ENCODE data around the gene RBP5.

RBP5 gene

DNA sequence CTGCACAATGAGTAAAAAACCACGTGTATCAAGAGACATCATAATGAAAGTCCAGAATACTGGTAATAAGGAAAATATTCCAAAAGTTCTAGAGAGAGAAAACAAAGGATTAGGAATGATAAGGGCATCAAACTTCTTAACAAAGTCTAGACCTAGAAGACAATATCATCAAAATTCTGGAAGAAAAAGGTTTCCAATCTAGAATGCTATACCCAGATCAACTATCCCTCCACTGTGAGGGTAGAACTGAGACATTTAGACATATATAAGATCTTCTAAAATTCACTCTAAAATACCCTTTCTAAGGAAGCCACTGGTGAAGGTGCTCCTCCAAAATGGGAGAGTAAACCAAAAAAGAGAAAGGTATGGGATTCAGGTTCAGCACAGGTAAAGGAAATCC lies 22.6 kb downstream of the RBP5 start:
- no peak for DNase-seq (ENCODE audit: low read depth)
- TF ChIP-seq, protein P1, sequence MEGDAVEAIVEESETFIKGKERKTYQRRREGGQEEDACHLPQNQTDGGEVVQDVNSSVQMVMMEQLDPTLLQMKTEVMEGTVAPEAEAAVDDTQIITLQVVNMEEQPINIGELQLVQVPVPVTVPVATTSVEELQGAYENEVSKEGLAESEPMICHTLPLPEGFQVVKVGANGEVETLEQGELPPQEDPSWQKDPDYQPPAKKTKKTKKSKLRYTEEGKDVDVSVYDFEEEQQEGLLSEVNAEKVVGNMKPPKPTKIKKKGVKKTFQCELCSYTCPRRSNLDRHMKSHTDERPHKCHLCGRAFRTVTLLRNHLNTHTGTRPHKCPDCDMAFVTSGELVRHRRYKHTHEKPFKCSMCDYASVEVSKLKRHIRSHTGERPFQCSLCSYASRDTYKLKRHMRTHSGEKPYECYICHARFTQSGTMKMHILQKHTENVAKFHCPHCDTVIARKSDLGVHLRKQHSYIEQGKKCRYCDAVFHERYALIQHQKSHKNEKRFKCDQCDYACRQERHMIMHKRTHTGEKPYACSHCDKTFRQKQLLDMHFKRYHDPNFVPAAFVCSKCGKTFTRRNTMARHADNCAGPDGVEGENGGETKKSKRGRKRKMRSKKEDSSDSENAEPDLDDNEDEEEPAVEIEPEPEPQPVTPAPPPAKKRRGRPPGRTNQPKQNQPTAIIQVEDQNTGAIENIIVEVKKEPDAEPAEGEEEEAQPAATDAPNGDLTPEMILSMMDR (IDR thresholded peaks at IDR 0.05; ENCODE audit: insufficient read depth, low read depth, low read length, missing control alignments): no peak
- H3K4me3 ChIP-seq (ENCODE audit: low read length): no peak overlapping the region

DNA sequence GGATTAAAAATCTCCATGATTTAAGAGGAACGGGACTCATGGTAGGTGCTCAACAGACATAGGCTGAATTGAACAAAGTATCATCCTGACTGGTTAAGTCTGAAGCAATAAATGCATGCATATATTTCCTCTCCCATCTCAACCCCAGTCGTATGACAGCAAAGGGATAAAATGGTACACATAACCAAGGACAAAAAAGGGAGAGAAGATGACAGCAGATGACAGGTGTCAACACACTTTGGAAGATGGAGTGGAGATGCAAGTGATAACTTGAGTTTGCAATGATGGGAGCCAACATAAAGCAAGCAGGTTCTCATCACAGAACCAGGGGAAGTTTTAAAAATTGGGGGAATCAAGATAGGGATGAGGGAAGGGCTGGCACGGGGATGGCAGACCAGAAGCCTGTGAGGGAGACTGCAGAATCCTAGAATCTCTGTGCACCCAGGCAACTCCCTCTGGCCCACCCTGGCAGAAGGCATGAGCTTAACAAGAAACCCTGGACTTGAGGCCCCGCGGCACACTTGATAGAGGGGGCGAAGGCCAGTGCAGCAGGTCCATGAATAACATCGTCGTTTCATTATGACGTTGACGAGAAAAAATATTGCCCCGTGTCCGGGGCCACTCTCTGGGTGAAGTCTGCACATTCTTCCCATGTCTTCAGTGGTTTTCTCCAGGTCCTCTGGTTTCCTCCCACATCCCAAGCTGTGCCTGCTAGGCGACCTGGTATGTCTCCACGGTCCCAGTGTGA lies 24.7 kb downstream of the RBP5 start:
- TF ChIP-seq, protein P1 (IDR thresholded peaks at IDR 0.05; ENCODE audit: insufficient read depth, low read depth, low read length, missing control alignments): no peak
- no peak for DNase-seq (ENCODE audit: low read depth)
- no peak overlapping the region for H3K4me3 ChIP-seq (ENCODE audit: low read length)

DNA sequence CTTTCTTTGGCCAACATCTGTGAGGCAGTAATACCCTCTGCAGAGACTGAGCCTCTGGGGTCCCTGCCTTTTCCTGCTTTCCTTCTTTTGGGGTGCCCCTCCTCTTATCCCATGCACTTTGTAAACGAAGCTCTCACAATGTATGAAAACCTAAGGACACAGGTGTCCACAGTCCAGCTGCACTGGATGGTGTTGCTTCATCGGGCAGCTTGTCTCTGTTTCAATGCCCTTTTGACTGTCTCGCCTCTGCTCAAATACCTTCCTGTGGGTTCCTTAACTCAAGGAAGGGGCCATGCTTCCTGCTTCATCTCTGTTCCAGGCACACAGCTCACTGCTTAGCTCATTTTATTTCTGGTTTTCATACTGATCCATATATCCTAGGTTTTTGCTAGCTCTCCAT lies 26.1 kb downstream of the RBP5 start:
- no peak for DNase-seq (ENCODE audit: low read depth)
- TF ChIP-seq, protein P1 (IDR thresholded peaks at IDR 0.05; ENCODE audit: insufficient read depth, low read depth, low read length, missing control alignments): no peak
- H3K4me3 ChIP-seq (ENCODE audit: low read length): no peak overlapping the region

DNA sequence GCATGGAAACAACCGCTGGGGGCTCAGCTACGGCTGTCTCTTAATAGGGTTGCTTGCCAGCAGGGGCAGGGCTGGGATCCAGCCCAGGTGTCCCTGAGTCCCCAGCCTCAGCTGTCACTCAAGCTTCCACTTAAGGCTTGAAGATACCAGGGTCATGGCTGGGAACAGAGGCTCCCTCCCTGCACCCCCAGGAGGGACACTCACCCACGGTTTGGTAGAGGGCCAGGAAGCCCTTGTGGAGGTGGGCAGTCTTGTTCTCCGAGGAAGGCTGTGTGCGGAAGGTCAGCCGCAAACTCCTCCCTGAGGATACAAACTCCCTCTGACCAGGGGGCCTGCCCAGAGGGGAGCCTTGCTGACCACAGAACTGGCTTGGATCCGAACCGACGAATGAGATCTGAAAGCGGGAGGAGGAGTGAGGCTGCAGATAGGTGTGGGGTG lies 27.0 kb downstream of the RBP5 start:
- TF ChIP-seq, protein P1 (IDR thresholded peaks at IDR 0.05; ENCODE audit: insufficient read depth, low read depth, low read length, missing control alignments): no peak
- no peak overlapping the region for H3K4me3 ChIP-seq (ENCODE audit: low read length)

DNA sequence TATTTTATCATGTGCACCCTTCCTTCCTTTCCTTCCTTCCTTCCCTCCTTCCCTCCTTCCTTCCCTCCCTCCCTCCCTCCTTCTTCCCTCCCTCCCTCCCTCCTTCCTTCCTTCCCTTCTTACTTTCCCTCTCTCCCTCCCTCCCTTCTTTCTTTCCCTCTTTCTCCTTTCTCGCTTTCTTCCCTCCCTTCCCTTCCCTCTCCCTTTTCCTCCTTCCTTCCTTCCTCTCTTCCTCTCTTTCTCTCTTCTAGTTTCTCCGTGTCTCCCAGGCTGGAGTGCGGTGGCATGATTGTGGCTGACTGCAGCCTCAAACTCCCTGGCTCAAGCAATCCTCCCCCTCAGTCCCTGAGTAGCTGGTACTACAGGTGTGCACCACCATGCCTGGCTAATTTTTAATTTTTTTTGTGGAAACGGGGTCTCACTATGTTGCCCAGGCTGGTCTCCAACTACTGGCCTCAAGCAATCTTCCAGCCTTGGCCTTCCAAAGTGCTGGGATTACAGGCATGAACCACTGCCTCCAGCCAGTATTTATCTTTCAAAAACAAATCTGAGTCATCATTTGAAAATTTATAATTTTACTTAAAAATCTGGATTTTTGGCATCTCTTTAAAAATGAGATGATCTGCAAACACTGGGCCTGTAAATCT lies 27.5 kb downstream of the RBP5 start:
- no peak overlapping the region for H3K4me3 ChIP-seq (ENCODE audit: low read length)
- TF ChIP-seq, protein P1 (IDR thresholded peaks at IDR 0.05; ENCODE audit: insufficient read depth, low read depth, low read length, missing control alignments): no peak
- no peak for DNase-seq (ENCODE audit: low read depth)

More for the DNA sequence above, 27.0 kb downstream of the RBP5 start:
- DNase-seq (ENCODE audit: low read depth): no peak

DNA sequence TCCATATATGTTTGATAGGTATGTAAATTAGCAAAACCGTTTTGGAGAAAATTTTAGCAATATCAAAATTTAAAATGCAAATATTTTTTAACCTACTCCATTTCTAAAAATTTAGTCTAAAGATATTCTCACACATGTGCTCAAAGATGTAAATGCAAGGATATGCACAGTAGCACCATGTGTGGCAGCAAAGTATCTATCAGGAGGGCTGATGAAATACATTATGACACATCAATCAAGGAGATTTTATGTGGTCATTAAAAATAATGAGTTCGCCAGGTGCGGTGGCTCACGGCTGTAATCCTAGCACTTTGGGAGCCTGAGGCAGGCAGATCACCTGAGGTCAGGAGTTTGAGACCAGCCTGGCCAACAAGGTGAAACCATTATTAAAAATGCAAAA lies 28.4 kb downstream of the RBP5 start:
- TF ChIP-seq, protein P1 (IDR thresholded peaks at IDR 0.05; ENCODE audit: insufficient read depth, low read depth, low read length, missing control alignments): no peak
- no peak overlapping the region for H3K4me3 ChIP-seq (ENCODE audit: low read length)
- DNase-seq (ENCODE audit: low read depth): no peak
